ENCODE data around the gene JAZF1.

DNA sequence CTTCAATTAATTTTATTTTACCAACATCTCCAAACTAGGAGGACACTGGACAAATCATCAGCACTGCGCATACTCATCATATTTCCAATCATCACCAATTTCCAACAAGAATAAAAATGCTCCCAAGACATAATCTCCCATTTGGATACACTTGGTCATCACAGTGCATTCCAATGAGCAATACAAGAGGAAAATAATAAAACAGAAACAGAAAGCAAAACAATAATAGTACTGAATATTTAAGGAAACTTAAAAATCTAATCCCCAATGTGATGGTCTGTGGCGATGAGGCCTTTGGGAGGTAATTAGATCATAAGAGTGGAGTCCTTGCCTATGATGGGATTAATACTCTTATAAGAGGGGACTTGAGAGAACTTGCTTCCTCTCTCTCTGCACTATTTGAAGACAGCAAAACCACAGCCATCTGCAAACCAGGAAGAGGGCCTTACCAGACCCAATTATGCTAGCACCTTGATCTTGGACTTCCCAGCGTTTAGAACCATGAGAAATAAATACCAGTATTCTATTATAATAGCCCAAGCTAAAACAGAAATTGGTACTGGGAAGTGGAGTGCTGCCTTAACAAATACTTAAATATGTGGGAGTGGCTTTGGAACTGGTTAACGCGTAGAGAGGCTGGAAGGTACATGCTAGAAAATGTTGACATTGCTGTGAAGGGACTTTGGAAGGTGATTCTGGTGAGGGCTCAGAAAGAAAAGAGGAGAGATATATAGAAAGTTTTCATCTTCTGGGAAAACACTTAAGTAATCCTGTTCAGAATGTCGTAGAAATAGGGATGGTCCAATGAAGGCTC is 91.5 kb downstream of the JAZF1 start:
- TF ChIP-seq, protein P1, sequence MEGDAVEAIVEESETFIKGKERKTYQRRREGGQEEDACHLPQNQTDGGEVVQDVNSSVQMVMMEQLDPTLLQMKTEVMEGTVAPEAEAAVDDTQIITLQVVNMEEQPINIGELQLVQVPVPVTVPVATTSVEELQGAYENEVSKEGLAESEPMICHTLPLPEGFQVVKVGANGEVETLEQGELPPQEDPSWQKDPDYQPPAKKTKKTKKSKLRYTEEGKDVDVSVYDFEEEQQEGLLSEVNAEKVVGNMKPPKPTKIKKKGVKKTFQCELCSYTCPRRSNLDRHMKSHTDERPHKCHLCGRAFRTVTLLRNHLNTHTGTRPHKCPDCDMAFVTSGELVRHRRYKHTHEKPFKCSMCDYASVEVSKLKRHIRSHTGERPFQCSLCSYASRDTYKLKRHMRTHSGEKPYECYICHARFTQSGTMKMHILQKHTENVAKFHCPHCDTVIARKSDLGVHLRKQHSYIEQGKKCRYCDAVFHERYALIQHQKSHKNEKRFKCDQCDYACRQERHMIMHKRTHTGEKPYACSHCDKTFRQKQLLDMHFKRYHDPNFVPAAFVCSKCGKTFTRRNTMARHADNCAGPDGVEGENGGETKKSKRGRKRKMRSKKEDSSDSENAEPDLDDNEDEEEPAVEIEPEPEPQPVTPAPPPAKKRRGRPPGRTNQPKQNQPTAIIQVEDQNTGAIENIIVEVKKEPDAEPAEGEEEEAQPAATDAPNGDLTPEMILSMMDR (IDR thresholded peaks at IDR 0.05) = no peak
- no peak for TF ChIP-seq POLR2A (IDR thresholded peaks at IDR 0.05)
- no peak for TF ChIP-seq POLR2AphosphoS5 (IDR thresholded peaks at IDR 0.05)

Data from gastroesophageal sphincter (tissue), 3 donors.